ENCODE data around the gene PLD5. TPM values are rescaled to one million over a fixed set of nuclear protein-coding genes. Genes with fewer than 3 reads are reported as not detected.

The PLD5 gene
- total RNA-seq, 1 donor from 2014 or later, result 0.96 TPM

- H3K36me3 Mint-ChIP-seq (ENCODE audit: unreplicated experiment), result no peaks in the 10 kb centered on the region
Observed at GRCh38 chr1:242426271-242426905, 98.1 kb downstream of the PLD5 start.

GRCh38 chr1:242425232-242425631 is 99.3 kb downstream of the PLD5 start:
- Mint-ChIP-seq H3K36me3 (ENCODE audit: unreplicated experiment) (no peaks in the 10 kb centered on the region), H3K9me3 (ENCODE audit: unreplicated experiment) (no peaks in the 10 kb centered on the region), H3K4me1 (ENCODE audit: low read depth, unreplicated experiment) (peaks cover 11% of the 10 kb centered on the region), H3K4me3 (ENCODE audit: unreplicated experiment) (no peak overlapping the region), H3K27me3 (ENCODE audit: unreplicated experiment) (no peaks in the 10 kb centered on the region), H3K27ac (ENCODE audit: unreplicated experiment) (no peak overlapping the region)
- TF ChIP-seq CTCF (IDR thresholded peaks at IDR 0.05; ENCODE audit: partially characterized antibody, unreplicated experiment), result no peak
- no peak for DNase-seq

More at GRCh38 chr1:242426271-242426905, 98.1 kb downstream of the PLD5 start:
- DNase-seq, result no peak
- TF ChIP-seq CTCF (IDR thresholded peaks at IDR 0.05; ENCODE audit: partially characterized antibody, unreplicated experiment), result no peak
- H3K27ac Mint-ChIP-seq (ENCODE audit: unreplicated experiment), result no peak overlapping the region
- no peak overlapping the region for H3K4me3 Mint-ChIP-seq (ENCODE audit: unreplicated experiment)
- H3K9me3 Mint-ChIP-seq (ENCODE audit: unreplicated experiment), result no peaks in the 10 kb centered on the region
- H3K27me3 Mint-ChIP-seq (ENCODE audit: unreplicated experiment), result no peaks in the 10 kb centered on the region
- H3K4me1 Mint-ChIP-seq (ENCODE audit: low read depth, unreplicated experiment), result peaks cover 11% of the 10 kb centered on the region

- no peak overlapping the region for H3K27ac Mint-ChIP-seq (ENCODE audit: unreplicated experiment)
- H3K4me1 Mint-ChIP-seq (ENCODE audit: low read depth, unreplicated experiment), result no peaks in the 10 kb centered on the region
- TF ChIP-seq CTCF (IDR thresholded peaks at IDR 0.05; ENCODE audit: partially characterized antibody, unreplicated experiment), result no peak
- H3K27me3 Mint-ChIP-seq (ENCODE audit: unreplicated experiment), result no peaks in the 10 kb centered on the region
- H3K4me3 Mint-ChIP-seq (ENCODE audit: unreplicated experiment), result no peak overlapping the region
- no peaks in the 10 kb centered on the region for H3K36me3 Mint-ChIP-seq (ENCODE audit: unreplicated experiment)
- DNase-seq, result no peak
- H3K9me3 Mint-ChIP-seq (ENCODE audit: unreplicated experiment), result peaks cover 3% of the 10 kb centered on the region
Observed at GRCh38 chr1:242416657-242417056, 107.8 kb downstream of the PLD5 start.

- H3K9me3 Mint-ChIP-seq (ENCODE audit: unreplicated experiment), result peaks cover 3% of the 10 kb centered on the region
- no peaks in the 10 kb centered on the region for H3K36me3 Mint-ChIP-seq (ENCODE audit: unreplicated experiment)
- no peak overlapping the region for H3K27ac Mint-ChIP-seq (ENCODE audit: unreplicated experiment)
- H3K4me1 Mint-ChIP-seq (ENCODE audit: low read depth, unreplicated experiment), result no peaks in the 10 kb centered on the region
- no peak for TF ChIP-seq CTCF (IDR thresholded peaks at IDR 0.05; ENCODE audit: partially characterized antibody, unreplicated experiment)
- no peak overlapping the region for H3K4me3 Mint-ChIP-seq (ENCODE audit: unreplicated experiment)
- DNase-seq, result no peak
- H3K27me3 Mint-ChIP-seq (ENCODE audit: unreplicated experiment), result no peaks in the 10 kb centered on the region
Observed at GRCh38 chr1:242412921-242413320, 111.6 kb downstream of the PLD5 start.

GRCh38 chr1:242411901-242412300 is 112.6 kb downstream of the PLD5 start:
- Mint-ChIP-seq H3K9me3 (ENCODE audit: unreplicated experiment) (peaks cover 1% of the 10 kb centered on the region), H3K27me3 (ENCODE audit: unreplicated experiment) (no peaks in the 10 kb centered on the region), H3K4me3 (ENCODE audit: unreplicated experiment) (no peak overlapping the region), H3K27ac (ENCODE audit: unreplicated experiment) (no peak overlapping the region), H3K4me1 (ENCODE audit: low read depth, unreplicated experiment) (no peaks in the 10 kb centered on the region), H3K36me3 (ENCODE audit: unreplicated experiment) (no peaks in the 10 kb centered on the region)
- no peak for DNase-seq
- no peak for TF ChIP-seq CTCF (IDR thresholded peaks at IDR 0.05; ENCODE audit: partially characterized antibody, unreplicated experiment)

All from glutamatergic neuron (in vitro differentiated cells).